Endothelial cell of umbilical vein (primary cell): Measurements from ENCODE around the gene METTL24. TPM values are rescaled to one million over a fixed set of nuclear protein-coding genes. Genes with fewer than 3 reads are reported as not detected.

Experiments
- BruUV-seq: library from RNA; stranded (reverse); fragments of 400-500 nt; replicated peaks from 2 replicates; lab custom pipeline; 2021; lab: Mats Ljungman, UMichigan
- CTCF ChIA-PET: fragments of 300-600, 350-600 bp; sonication (Branson Sonifier 250); formaldehyde crosslinking; loops from one replicate; lab custom pipeline; 2021; ENCODE audit warnings: antibody characterized with exemption, inconsistent platforms; lab: Charles Lee
- POLR2A ChIA-PET: fragments of 300-600, 350-600 bp; sonication (Branson Sonifier 250); formaldehyde crosslinking; loops from one replicate; lab custom pipeline; 2021; ENCODE audit warnings: antibody characterized with exemption, inconsistent platforms; lab: Charles Lee
- DNase-seq: peaks from one replicate; pipeline ENCODE4 v3.0.0-alpha.2; 2011; ENCODE audit warnings: low read depth, low spot score
- FAIRE-seq: peaks from 2 replicates; lab custom pipeline; 2011; peaks lifted over from hg19 to GRCh38; lab: Jason Lieb, UNC
- H2AFZ ChIP-seq: 2 replicates; pipeline ENCODE4 v1.6.0; 2012; ENCODE audit warnings: low read depth, low read length, control low read depth, inconsistent platforms
- H3K27ac ChIP-seq: 2 replicates; pipeline ENCODE4 v1.5.1; 2011; ENCODE audit warnings: low read depth, mild to moderate bottlenecking, control low read depth, low read length, moderate library complexity; ENCODE audit not compliant: insufficient read depth
- H3K27me3 ChIP-seq, 2 experiments: 2 replicates each; pipeline versions ENCODE4 v1.6.0 to v1.6.1; 2011; ENCODE audit warnings: low read length in 2 of 2, mixed read lengths in 1 of 2; ENCODE audit not compliant: control insufficient read depth in 2 of 2, insufficient read depth in 2 of 2
- H3K36me3 ChIP-seq, 2 experiments: 2 replicates in 1 of 2; 3 replicates in 1 of 2; pipeline ENCODE4 v1.5.1; 2011; ENCODE audit warnings: low read length in 2 of 2, mild to moderate bottlenecking in 1 of 2, moderate library complexity in 1 of 2; ENCODE audit not compliant: control insufficient read depth in 2 of 2, insufficient read depth in 2 of 2; ENCODE audit errors: extremely low read depth in 1 of 2
- H3K4me1 ChIP-seq: 3 replicates; pipeline ENCODE4 v1.5.1; 2011; ENCODE audit warnings: mild to moderate bottlenecking, low read length; ENCODE audit not compliant: control insufficient read depth, insufficient read depth; ENCODE audit errors: extremely low read depth
- H3K4me2 ChIP-seq: 2 replicates; pipeline ENCODE4 v1.6.1; 2011; ENCODE audit warnings: low read length, control low read depth, mixed read lengths; ENCODE audit not compliant: insufficient read depth
- H3K4me3 ChIP-seq, 3 experiments: fragments of 200-600 bp in 1 of 3; sonication (generic), shearing (Covaris generic) in 1 of 3; replicated peaks in 1 of 3; 2 replicates each; pipeline ENCODE4 v1.5.1; 2011 to 2016; ENCODE audit warnings: control low read depth in 3 of 3, low read length in 3 of 3, mild to moderate bottlenecking in 2 of 3, inconsistent platforms in 1 of 3, low read depth in 1 of 3, moderate library complexity in 1 of 3; ENCODE audit not compliant: insufficient read depth in 1 of 3
- H3K79me2 ChIP-seq: 2 replicates; pipeline ENCODE4 v1.6.0; 2012; ENCODE audit warnings: low read length, inconsistent platforms; ENCODE audit not compliant: control insufficient read depth, insufficient read depth
- H3K9ac ChIP-seq: replicated peaks from 2 replicates; pipeline ENCODE3; 2011; ENCODE audit warnings: low read length, control low read depth; ENCODE audit not compliant: insufficient read depth; ENCODE audit errors: extremely low read depth
- H3K9me1 ChIP-seq: replicated peaks from 3 replicates; pipeline ENCODE4 v1.6.0; 2011; ENCODE audit warnings: mild to moderate bottlenecking, low read length; ENCODE audit not compliant: control insufficient read depth, insufficient read depth; ENCODE audit errors: extremely low read depth
- H3K9me3 ChIP-seq: replicated peaks from 2 replicates; pipeline ENCODE4 v1.5.1; 2012; ENCODE audit warnings: low read length, inconsistent platforms; ENCODE audit not compliant: control insufficient read depth, insufficient read depth
- H4K20me1 ChIP-seq: replicated peaks from 2 replicates; pipeline ENCODE3; 2011; ENCODE audit warnings: mild to moderate bottlenecking, low read length; ENCODE audit not compliant: control insufficient read depth, insufficient read depth; ENCODE audit errors: extremely low read depth
- EZH2 ChIP-seq: IDR thresholded peaks from 2 replicates; pipeline ENCODE4 v1.6.1; 2012; ENCODE audit warnings: borderline replicate concordance, low read depth, mild to moderate bottlenecking, moderate library complexity, low read length, inconsistent platforms; ENCODE audit not compliant: severe bottlenecking
- JUN ChIP-seq: IDR thresholded peaks from 2 replicates; pipeline ENCODE4 v1.6.1; 2011; ENCODE audit warnings: borderline replicate concordance, low read depth; ENCODE audit not compliant: insufficient read length, insufficient read depth
- POLR2A ChIP-seq: IDR thresholded peaks from 2 replicates; pipeline ENCODE4 v1.6.1; 2012; ENCODE audit warnings: low read depth, mild to moderate bottlenecking, control low read depth, low read length
- dilution Hi-C: fragments of 300-500 bp; cut with MboI; formaldehyde crosslinking; loops from one replicate; pipeline ENCODE4 v1.15.0; 2019; ENCODE audit warnings: low sequenced_read_pairs; ENCODE audit not compliant: extremely low pct_ligation_motif_present
- intact Hi-C: fragments of 100-400 bp; cut with micrococcal nuclease; formaldehyde crosslinking; loops from one replicate; pipeline ENCODE4 v1.10.0; 2022
- polyA plus RNA-seq, 4 experiments: library from polyadenylated mRNA; depleted of rRNA in 3 of 4; stranded (reverse) in 3 of 4; unstranded in 1 of 4; fragments of >200 nt; gene quantifications; 2 replicates each; pipeline versions ENCODE4 v1.2.1 to v1.2.3, GENCODE V29; 2011 to 2012; ENCODE audit warnings: missing spikeins in 1 of 4
- total RNA-seq: library from RNA; stranded (reverse); gene quantifications from 2 replicates; pipeline ENCODE4 v1.2.3, GENCODE V29; 2021
- TF ChIP-seq, protein P1 (sequence below): IDR thresholded peaks from 2 replicates; pipeline ENCODE4 v1.6.1; 2011; ENCODE audit not compliant: insufficient read depth, insufficient read length
- TF ChIP-seq, protein P2 (sequence below), 2 donors: IDR thresholded peaks; 1 replicate in 1 of 2; 2 replicates in 1 of 2; pipeline ENCODE4 v1.5.1; 2011; ENCODE audit warnings: low read length in 2 of 2, mild to moderate bottlenecking in 2 of 2, moderate library complexity in 2 of 2, control low read depth in 1 of 2, inconsistent platforms in 1 of 2, low read depth in 1 of 2; ENCODE audit not compliant: insufficient read depth in 1 of 2; ENCODE audit errors: extremely low read depth in 1 of 2

METTL24 gene
- total and polyA plus RNA-seq, 2 donors (not counting 3 experiments of a cell fraction or from before 2014, with no cell fraction given): not detected

DNA sequence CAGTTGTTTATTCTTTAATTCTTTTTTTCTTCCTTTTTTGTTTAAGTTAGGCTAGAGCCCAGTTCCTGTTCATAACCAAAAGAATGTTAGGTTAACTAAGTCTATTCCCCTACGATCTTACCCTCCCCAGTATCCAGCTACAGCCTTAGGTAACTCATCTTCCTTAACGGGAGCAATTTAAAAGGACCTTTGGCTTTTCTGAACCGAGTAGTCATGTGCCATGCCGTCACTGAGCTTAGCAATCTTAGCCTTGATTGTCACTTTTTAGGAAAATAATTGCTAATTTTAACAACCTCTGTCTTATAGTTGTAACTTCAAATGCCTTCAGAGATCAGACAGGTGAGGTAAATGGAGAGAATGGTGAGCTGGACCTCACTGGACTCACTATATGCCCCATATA is 6.2 kb downstream of the METTL24 start:
- dilution Hi-C loops: no loop called here
- no TSS peak for BruUV-seq
- no peaks in the 10 kb centered on the region for H3K36me3 ChIP-seq

More for the DNA sequence above, 6.2 kb downstream of the METTL24 start:
- Histone ChIP-seq H3K4me3 (no peak overlapping the region), H3K9me1 (no peaks in the 10 kb centered on the region), H2AFZ (no peak overlapping the region), H3K9me3 (no peaks in the 10 kb centered on the region), H3K4me2 (no peak overlapping the region), H4K20me1 (no peaks in the 10 kb centered on the region), H3K79me2 (no peaks in the 10 kb centered on the region), H3K4me1 (no peaks in the 10 kb centered on the region), H3K27me3 (peaks cover 13 to 25% of the 10 kb centered on the region in 2 experiments), H3K27ac (no peak overlapping the region), H3K9ac (no peak overlapping the region)
- FAIRE-seq (no peak), DNase-seq (no peak)
- POLR2A ChIA-PET: no interaction called here
- CTCF ChIA-PET: interaction anchor here (1.0 kb wide), 1 partner anchor 10 kb away, joined by 3 read pairs; no protein-coding TSS in a partner anchor
- TF ChIP-seq, protein P1, sequence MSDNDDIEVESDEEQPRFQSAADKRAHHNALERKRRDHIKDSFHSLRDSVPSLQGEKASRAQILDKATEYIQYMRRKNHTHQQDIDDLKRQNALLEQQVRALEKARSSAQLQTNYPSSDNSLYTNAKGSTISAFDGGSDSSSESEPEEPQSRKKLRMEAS: no peak
- TF ChIP-seq, protein P2, sequence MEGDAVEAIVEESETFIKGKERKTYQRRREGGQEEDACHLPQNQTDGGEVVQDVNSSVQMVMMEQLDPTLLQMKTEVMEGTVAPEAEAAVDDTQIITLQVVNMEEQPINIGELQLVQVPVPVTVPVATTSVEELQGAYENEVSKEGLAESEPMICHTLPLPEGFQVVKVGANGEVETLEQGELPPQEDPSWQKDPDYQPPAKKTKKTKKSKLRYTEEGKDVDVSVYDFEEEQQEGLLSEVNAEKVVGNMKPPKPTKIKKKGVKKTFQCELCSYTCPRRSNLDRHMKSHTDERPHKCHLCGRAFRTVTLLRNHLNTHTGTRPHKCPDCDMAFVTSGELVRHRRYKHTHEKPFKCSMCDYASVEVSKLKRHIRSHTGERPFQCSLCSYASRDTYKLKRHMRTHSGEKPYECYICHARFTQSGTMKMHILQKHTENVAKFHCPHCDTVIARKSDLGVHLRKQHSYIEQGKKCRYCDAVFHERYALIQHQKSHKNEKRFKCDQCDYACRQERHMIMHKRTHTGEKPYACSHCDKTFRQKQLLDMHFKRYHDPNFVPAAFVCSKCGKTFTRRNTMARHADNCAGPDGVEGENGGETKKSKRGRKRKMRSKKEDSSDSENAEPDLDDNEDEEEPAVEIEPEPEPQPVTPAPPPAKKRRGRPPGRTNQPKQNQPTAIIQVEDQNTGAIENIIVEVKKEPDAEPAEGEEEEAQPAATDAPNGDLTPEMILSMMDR (IDR thresholded peaks at IDR 0.05; ENCODE audit: extremely low read depth in 1 of 2, insufficient read depth in 1 of 2, low read depth in 1 of 2, low read length in 2 of 2): no peak
- TF ChIP-seq POLR2A (no peak), EZH2 (no peak), JUN (no peak)
- intact Hi-C loops: no loop called here
